GM23248 (cell line): Measurements from ENCODE around the gene FAS.

Source experiments
- EZH2 ChIP-seq: fragments of 200-600 bp; sonication (generic); IDR thresholded peaks from 2 replicates; pipeline ENCODE4 v1.6.1; 2018; ENCODE audit warnings: antibody characterized with exemption, mild to moderate bottlenecking; ENCODE audit not compliant: insufficient read depth, poor library complexity, severe bottlenecking
- EZH2phosphoT487 ChIP-seq: fragments of 200-600 bp; sonication (generic); IDR thresholded peaks from 2 replicates; pipeline ENCODE4 v1.6.1; 2018; ENCODE audit warnings: antibody characterized with exemption, moderate library complexity, mild to moderate bottlenecking, low read depth; ENCODE audit not compliant: insufficient read depth

DNA sequence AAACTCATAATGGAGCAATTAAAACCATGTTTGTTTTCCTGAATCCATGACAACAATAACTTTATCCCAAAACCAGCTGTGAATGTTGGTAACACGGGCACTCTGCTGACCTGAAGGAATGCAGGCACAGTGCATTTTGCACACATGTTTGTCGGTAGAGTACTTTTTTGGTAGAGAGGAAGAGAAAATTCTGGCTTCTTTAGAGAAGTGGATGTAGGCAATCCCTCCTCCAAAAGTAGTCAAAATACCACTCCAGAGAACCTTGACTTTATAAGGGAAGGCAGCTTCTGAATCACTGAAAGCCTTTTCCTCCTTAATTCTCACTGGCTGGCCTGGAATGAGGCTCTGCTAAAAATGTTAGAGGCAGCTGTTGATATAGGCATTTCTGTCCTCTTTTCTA is 22.2 kb upstream of the FAS start:
- TF ChIP-seq EZH2 (no peak), EZH2phosphoT487 (no peak)
